Measurements from ENCODE around the gene FRS2. TPM values are rescaled to one million over a fixed set of nuclear protein-coding genes. Genes with fewer than 3 reads are reported as not detected.

FRS2 gene
- total and polyA plus RNA-seq, 9 of the 15 experiments (the other 6 are each of a cell fraction or from before 2014, with no cell fraction given) = 1.0 to 9.1 (median 6.0) TPM

DNA sequence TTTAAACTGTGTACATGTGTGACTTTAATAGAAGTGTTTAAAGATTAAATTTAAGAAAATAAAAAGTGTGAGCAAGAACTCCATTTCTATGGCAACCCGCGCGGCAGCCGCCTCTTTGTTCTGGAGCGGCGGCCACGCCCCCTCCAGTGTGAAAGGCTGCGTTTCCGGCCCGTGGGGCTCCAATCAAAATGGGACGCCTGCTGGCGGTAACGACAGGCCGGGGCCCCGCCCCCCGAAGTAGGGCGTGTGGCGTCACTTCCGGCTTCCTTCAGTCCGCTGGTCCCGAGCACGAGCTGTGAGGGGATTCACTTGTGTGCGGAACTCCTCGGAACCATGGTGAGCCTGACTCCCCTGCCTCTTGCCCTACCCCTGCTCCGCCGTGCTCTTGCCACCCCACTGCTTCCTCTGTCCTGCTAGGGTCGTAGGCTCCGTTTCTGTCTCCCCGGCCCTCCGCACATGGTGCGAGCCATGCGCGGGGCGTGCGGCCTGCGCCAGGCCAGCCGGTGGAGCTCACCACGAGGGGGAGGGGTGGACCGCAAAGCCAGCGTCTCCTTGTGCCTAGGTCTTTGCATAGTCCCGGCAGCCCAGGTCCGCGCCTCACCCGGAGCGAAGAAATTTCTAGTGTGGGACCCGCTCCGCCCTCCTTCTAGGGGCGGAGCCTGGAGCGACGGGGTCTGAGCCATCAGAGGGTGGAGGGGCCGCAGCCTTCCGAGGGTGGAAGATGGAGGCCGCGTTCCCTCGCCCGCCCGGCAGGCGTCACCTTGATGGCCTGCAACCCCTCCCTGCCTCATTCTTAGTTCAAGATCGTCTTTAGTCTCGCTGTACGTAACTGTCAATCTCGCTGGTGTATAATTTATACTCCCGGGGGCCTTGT lies 115.2 kb downstream of the FRS2 start, which contains the start of gene CCT2 (continued):
- TF ChIP-seq, protein P1, sequence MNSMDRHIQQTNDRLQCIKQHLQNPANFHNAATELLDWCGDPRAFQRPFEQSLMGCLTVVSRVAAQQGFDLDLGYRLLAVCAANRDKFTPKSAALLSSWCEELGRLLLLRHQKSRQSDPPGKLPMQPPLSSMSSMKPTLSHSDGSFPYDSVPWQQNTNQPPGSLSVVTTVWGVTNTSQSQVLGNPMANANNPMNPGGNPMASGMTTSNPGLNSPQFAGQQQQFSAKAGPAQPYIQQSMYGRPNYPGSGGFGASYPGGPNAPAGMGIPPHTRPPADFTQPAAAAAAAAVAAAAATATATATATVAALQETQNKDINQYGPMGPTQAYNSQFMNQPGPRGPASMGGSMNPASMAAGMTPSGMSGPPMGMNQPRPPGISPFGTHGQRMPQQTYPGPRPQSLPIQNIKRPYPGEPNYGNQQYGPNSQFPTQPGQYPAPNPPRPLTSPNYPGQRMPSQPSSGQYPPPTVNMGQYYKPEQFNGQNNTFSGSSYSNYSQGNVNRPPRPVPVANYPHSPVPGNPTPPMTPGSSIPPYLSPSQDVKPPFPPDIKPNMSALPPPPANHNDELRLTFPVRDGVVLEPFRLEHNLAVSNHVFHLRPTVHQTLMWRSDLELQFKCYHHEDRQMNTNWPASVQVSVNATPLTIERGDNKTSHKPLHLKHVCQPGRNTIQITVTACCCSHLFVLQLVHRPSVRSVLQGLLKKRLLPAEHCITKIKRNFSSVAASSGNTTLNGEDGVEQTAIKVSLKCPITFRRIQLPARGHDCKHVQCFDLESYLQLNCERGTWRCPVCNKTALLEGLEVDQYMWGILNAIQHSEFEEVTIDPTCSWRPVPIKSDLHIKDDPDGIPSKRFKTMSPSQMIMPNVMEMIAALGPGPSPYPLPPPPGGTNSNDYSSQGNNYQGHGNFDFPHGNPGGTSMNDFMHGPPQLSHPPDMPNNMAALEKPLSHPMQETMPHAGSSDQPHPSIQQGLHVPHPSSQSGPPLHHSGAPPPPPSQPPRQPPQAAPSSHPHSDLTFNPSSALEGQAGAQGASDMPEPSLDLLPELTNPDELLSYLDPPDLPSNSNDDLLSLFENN (IDR thresholded peaks at IDR 0.05; ENCODE audit: low read depth in 2 of 2, low read length in 2 of 2) = peak in 1 of 2 experiments; percentile 32; a peak in 1 of 4 replicates
- TF ChIP-seq SREBF2 (CRISPR knock-in tag; IDR thresholded peaks at IDR 0.05) = no peak
- TF ChIP-seq KDM5B (IDR thresholded peaks at IDR 0.05; ENCODE audit: insufficient replicate concordance, low read depth, low read length) = peak; percentile 92
- TF ChIP-seq HNRNPL (IDR thresholded peaks at IDR 0.05; ENCODE audit: low read depth, low read length) = no peak
- no peak for TF ChIP-seq MCM2 (IDR thresholded peaks at IDR 0.05; ENCODE audit: low read depth)
- TF ChIP-seq, protein P2, sequence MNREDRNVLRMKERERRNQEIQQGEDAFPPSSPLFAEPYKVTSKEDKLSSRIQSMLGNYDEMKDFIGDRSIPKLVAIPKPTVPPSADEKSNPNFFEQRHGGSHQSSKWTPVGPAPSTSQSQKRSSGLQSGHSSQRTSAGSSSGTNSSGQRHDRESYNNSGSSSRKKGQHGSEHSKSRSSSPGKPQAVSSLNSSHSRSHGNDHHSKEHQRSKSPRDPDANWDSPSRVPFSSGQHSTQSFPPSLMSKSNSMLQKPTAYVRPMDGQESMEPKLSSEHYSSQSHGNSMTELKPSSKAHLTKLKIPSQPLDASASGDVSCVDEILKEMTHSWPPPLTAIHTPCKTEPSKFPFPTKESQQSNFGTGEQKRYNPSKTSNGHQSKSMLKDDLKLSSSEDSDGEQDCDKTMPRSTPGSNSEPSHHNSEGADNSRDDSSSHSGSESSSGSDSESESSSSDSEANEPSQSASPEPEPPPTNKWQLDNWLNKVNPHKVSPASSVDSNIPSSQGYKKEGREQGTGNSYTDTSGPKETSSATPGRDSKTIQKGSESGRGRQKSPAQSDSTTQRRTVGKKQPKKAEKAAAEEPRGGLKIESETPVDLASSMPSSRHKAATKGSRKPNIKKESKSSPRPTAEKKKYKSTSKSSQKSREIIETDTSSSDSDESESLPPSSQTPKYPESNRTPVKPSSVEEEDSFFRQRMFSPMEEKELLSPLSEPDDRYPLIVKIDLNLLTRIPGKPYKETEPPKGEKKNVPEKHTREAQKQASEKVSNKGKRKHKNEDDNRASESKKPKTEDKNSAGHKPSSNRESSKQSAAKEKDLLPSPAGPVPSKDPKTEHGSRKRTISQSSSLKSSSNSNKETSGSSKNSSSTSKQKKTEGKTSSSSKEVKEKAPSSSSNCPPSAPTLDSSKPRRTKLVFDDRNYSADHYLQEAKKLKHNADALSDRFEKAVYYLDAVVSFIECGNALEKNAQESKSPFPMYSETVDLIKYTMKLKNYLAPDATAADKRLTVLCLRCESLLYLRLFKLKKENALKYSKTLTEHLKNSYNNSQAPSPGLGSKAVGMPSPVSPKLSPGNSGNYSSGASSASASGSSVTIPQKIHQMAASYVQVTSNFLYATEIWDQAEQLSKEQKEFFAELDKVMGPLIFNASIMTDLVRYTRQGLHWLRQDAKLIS (CRISPR knock-in tag; IDR thresholded peaks at IDR 0.05) = peak; percentile 94; the same call in 1 of the 2 replicates
- no peak for TF ChIP-seq RFX7 (CRISPR knock-in tag; IDR thresholded peaks at IDR 0.05)
- TF ChIP-seq CAMTA2 (CRISPR knock-in tag; conservative IDR thresholded peaks at IDR 0.05) = no peak
- TF ChIP-seq, protein P3, sequence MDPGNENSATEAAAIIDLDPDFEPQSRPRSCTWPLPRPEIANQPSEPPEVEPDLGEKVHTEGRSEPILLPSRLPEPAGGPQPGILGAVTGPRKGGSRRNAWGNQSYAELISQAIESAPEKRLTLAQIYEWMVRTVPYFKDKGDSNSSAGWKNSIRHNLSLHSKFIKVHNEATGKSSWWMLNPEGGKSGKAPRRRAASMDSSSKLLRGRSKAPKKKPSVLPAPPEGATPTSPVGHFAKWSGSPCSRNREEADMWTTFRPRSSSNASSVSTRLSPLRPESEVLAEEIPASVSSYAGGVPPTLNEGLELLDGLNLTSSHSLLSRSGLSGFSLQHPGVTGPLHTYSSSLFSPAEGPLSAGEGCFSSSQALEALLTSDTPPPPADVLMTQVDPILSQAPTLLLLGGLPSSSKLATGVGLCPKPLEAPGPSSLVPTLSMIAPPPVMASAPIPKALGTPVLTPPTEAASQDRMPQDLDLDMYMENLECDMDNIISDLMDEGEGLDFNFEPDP (CRISPR knock-in tag; IDR thresholded peaks at IDR 0.05) = no peak
- TF ChIP-seq EWSR1 (IDR thresholded peaks at IDR 0.05; ENCODE audit: borderline replicate concordance, low read depth, partially characterized antibody) = no peak
- TF ChIP-seq JUN (IDR thresholded peaks at IDR 0.05; ENCODE audit: borderline replicate concordance, low read depth, low read length) = peak; percentile 61; the same call in 1 of the 2 replicates
- peak; percentile 62; the same call in 1 of the 2 replicates for TF ChIP-seq JUN (CRISPR knock-in tag; IDR thresholded peaks at IDR 0.05; ENCODE audit: borderline replicate concordance)
- no peak for TF ChIP-seq CREBBP (IDR thresholded peaks at IDR 0.05; ENCODE audit: low read depth, low read length)
- peak; percentile 77 for TF ChIP-seq TOE1 (IDR thresholded peaks at IDR 0.05; ENCODE audit: borderline replicate concordance)
- peak; percentile 90; the same call in 1 of the 2 replicates for TF ChIP-seq TOE1 (CRISPR knock-in tag; IDR thresholded peaks at IDR 0.05; ENCODE audit: borderline replicate concordance, low read depth)
- TF ChIP-seq POU5F1 (IDR thresholded peaks at IDR 0.05; ENCODE audit: borderline replicate concordance, low read depth, low read length, partially characterized antibody) = no peak
- no peak for TF ChIP-seq GATA2 (CRISPR knock-in tag; IDR thresholded peaks at IDR 0.05)
- TF ChIP-seq HNRNPK (IDR thresholded peaks at IDR 0.05; ENCODE audit: low read depth, low read length, poor library complexity, severe bottlenecking) = no peak

Data from K562 (cell line).